Measurements from ENCODE around the gene NAV3. TPM values are rescaled to one million over a fixed set of nuclear protein-coding genes. Genes with fewer than 3 reads are reported as not detected.

NAV3 gene
- total RNA-seq: 46.5 TPM

DNA sequence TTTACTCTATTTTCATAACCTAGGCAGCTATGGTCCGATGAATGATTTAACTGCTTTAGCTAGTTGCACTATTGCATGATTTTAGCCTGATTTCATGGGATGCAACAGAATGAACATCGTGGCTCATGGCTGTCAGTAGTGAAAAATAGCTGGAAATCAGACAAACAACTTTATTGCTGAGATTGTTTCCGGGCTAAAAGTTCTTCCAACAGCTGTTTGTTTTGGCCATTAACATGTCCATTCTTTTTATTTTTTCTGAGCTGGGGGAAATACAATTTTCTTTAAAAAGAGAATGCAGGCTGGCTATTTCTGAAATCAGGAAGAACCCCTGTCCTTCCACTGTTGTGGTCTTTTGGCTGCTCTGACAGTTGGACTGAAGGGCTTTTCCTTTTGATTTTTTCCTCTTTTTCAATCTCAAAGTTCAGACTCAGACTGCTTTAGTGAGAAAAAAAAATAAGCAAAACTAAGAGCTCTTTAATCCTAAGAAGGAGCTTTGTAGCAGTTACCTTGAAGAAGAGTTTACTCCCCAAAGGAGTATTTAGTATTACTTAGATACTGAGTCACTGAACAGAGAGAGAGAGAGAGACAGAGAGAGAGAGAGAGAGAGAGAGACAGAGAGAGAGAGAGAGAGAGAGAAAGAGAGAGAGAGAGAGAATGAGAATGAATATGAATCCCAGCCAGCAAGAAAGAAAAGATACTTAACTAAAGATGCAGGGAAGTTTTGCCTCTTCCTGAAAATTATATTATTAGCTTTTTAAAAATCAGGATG lies at the start of gene NAV3:
Gene NAV3 (plus strand): TSS at position 312 of the 769 bp plus-strand sequence. CDS start 568 bp downstream, outside the sequence.

Measured in metanephros (tissue), 1 donor.